ENCODE results near the gene PTPA.

The PTPA gene

DNA sequence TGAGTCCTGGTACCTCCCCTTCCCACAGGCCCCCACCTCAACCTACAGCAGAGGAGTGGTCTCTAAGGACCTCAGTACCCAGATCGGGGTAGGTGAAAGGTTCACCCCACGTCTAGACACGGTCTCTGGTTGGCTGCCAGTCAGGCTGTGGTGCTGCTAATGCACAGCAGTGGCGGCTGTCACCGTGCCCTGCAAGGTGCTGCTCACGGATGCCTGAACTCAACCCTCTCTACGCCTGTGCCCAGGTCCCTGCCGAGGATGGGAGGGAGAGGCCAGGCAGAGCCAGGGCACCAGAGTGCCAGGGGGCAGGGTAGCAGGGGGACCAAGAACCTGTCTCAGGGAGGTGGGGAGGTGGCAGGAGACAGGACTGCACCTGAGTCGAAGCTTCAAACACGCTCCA lies 52.5 kb downstream of the PTPA start:
- H3K79me2 ChIP-seq (ENCODE audit: insufficient read depth, low read length): no peaks in the 10 kb centered on the region
- H3K4me1 ChIP-seq (ENCODE audit: insufficient read depth, low read length): peaks cover 22% of the 10 kb centered on the region
- H3K27me3 ChIP-seq (ENCODE audit: insufficient read depth, low read length, poor library complexity): no peaks in the 10 kb centered on the region
- H2AFZ ChIP-seq (ENCODE audit: low read depth, low read length): no peak overlapping the region
- H3K4me3 ChIP-seq (ENCODE audit: low read depth in 1 of 2, low read length in 2 of 2): no peak overlapping the region
- TF ChIP-seq EZH2 (IDR thresholded peaks at IDR 0.05; ENCODE audit: borderline replicate concordance, low read depth, low read length, severe bottlenecking): no peak
- TF ChIP-seq, protein P1, sequence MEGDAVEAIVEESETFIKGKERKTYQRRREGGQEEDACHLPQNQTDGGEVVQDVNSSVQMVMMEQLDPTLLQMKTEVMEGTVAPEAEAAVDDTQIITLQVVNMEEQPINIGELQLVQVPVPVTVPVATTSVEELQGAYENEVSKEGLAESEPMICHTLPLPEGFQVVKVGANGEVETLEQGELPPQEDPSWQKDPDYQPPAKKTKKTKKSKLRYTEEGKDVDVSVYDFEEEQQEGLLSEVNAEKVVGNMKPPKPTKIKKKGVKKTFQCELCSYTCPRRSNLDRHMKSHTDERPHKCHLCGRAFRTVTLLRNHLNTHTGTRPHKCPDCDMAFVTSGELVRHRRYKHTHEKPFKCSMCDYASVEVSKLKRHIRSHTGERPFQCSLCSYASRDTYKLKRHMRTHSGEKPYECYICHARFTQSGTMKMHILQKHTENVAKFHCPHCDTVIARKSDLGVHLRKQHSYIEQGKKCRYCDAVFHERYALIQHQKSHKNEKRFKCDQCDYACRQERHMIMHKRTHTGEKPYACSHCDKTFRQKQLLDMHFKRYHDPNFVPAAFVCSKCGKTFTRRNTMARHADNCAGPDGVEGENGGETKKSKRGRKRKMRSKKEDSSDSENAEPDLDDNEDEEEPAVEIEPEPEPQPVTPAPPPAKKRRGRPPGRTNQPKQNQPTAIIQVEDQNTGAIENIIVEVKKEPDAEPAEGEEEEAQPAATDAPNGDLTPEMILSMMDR (IDR thresholded peaks at IDR 0.05; ENCODE audit: borderline replicate concordance, extremely low read depth, low read length, poor library complexity, severe bottlenecking): no peak
- no peaks in the 10 kb centered on the region for H3K36me3 ChIP-seq (ENCODE audit: insufficient read depth, low read length)
- H3K27ac ChIP-seq (ENCODE audit: low read length): no peak overlapping the region
- H3K9me3 ChIP-seq (ENCODE audit: insufficient read depth, low read length, severe bottlenecking): no peaks in the 10 kb centered on the region
- no peak for DNase-seq
- ATAC-seq (ENCODE audit: insufficient read depth, low read depth): no peak
- no peak overlapping the region for H3K9ac ChIP-seq (ENCODE audit: low read depth, low read length)
- H4K20me1 ChIP-seq (ENCODE audit: insufficient read depth, low read length): no peaks in the 10 kb centered on the region
- H3K4me2 ChIP-seq (ENCODE audit: insufficient read depth, low read length): no peak overlapping the region

- Histone ChIP-seq H3K4me2 (ENCODE audit: insufficient read depth, low read length) (no peak overlapping the region), H3K36me3 (ENCODE audit: insufficient read depth, low read length) (no peaks in the 10 kb centered on the region), H3K27me3 (ENCODE audit: insufficient read depth, low read length, poor library complexity) (no peaks in the 10 kb centered on the region), H3K27ac (ENCODE audit: low read length) (no peak overlapping the region), H3K9me3 (ENCODE audit: insufficient read depth, low read length, severe bottlenecking) (no peaks in the 10 kb centered on the region), H3K79me2 (ENCODE audit: insufficient read depth, low read length) (no peaks in the 10 kb centered on the region), H3K4me1 (ENCODE audit: insufficient read depth, low read length) (peaks cover 22% of the 10 kb centered on the region), H2AFZ (ENCODE audit: low read depth, low read length) (no peak overlapping the region), H4K20me1 (ENCODE audit: insufficient read depth, low read length) (no peaks in the 10 kb centered on the region), H3K4me3 (ENCODE audit: low read depth in 1 of 2, low read length in 2 of 2) (no peak overlapping the region), H3K9ac (ENCODE audit: low read depth, low read length) (no peak overlapping the region)
- DNase-seq (no peak), ATAC-seq (ENCODE audit: insufficient read depth, low read depth) (no peak)
- TF ChIP-seq, protein P1 (IDR thresholded peaks at IDR 0.05; ENCODE audit: borderline replicate concordance, extremely low read depth, low read length, poor library complexity, severe bottlenecking): no peak
- no peak for TF ChIP-seq EZH2 (IDR thresholded peaks at IDR 0.05; ENCODE audit: borderline replicate concordance, low read depth, low read length, severe bottlenecking)
Observed at GRCh38 chr9:129164246-129164930, 53.2 kb downstream of the PTPA start.

GRCh38 chr9:129165198-129165597 lies 54.0 kb downstream of the PTPA start:
- Histone ChIP-seq H3K36me3 (ENCODE audit: insufficient read depth, low read length) (no peaks in the 10 kb centered on the region), H3K9ac (ENCODE audit: low read depth, low read length) (no peak overlapping the region), H3K9me3 (ENCODE audit: insufficient read depth, low read length, severe bottlenecking) (no peaks in the 10 kb centered on the region), H3K4me2 (ENCODE audit: insufficient read depth, low read length) (no peak overlapping the region), H3K4me1 (ENCODE audit: insufficient read depth, low read length) (peaks cover 22% of the 10 kb centered on the region), H3K27me3 (ENCODE audit: insufficient read depth, low read length, poor library complexity) (no peaks in the 10 kb centered on the region), H4K20me1 (ENCODE audit: insufficient read depth, low read length) (no peaks in the 10 kb centered on the region), H3K4me3 (ENCODE audit: low read depth in 1 of 2, low read length in 2 of 2) (no peak overlapping the region), H3K27ac (ENCODE audit: low read length) (no peak overlapping the region), H3K79me2 (ENCODE audit: insufficient read depth, low read length) (no peaks in the 10 kb centered on the region), H2AFZ (ENCODE audit: low read depth, low read length) (no peak overlapping the region)
- no peak for DNase-seq
- no peak for ATAC-seq (ENCODE audit: insufficient read depth, low read depth)
- no peak for TF ChIP-seq EZH2 (IDR thresholded peaks at IDR 0.05; ENCODE audit: borderline replicate concordance, low read depth, low read length, severe bottlenecking)
- TF ChIP-seq, protein P1 (IDR thresholded peaks at IDR 0.05; ENCODE audit: borderline replicate concordance, extremely low read depth, low read length, poor library complexity, severe bottlenecking): no peak

Data from DND-41 (cell line).